Measurements from ENCODE around the gene BGLAP.

BGLAP gene

DNA sequence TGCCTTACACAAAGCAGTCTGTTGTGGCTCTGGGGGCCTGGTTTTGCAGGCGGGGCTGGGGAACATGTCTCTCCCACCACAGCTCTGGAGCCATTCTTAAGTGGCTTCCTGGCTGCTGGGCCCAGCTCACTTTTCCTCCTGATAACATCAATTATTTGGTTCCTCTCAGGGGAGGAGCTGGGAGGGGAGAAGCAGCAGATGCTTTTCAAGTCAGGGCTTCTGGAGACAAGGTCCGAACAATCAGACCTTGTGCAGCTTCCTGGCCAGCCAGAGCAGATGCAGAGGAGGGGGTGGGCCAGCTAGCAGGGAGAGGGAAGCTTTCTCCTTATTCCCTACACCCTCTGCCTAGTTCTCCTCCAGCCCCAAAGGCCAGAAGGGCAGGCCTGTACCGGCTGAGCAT lies 9.5 kb downstream of the BGLAP start:
- H3K9me3 Mint-ChIP-seq: no peaks in the 10 kb centered on the region
- DNase-seq: no peak
- H3K4me3 Mint-ChIP-seq: no peak overlapping the region
- CTCF ChIA-PET: interaction anchor here (1.3 to 1.4 kb wide), 3 partner anchors 26 to 155 kb away, joined by 3 to 7 read pairs (median 4); no protein-coding TSS in a partner anchor
- peak overlapping the region; percentile 19 for H3K27ac Mint-ChIP-seq
- H3K36me3 Mint-ChIP-seq: peaks cover 40% of the 10 kb centered on the region
- H3K27me3 Mint-ChIP-seq: no peaks in the 10 kb centered on the region
- H3K4me1 Mint-ChIP-seq: peaks cover 23% of the 10 kb centered on the region

DNA sequence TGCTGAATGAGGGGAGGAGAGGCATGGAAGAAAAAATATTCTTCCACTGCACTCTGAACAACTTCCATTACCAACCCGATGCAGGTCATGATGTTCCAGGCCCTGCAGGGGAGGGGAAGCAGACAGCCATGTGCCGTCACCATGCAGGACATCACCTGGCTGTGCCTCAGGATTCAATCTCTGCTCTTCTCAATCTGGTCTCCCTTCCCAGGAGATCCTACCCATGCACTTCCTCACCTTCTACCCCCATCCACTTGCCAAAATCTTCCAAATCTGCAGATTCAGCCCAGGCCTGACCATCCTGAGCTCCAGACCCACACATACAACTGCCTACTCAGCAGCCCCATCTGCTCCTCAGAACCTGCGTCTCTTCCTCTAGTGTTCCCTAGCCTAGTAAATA lies 11.7 kb downstream of the BGLAP start:
- Mint-ChIP-seq H3K27ac (no peak overlapping the region), H3K27me3 (no peaks in the 10 kb centered on the region), H3K9me3 (no peaks in the 10 kb centered on the region), H3K36me3 (peaks cover 58% of the 10 kb centered on the region), H3K4me1 (peaks cover 36% of the 10 kb centered on the region), H3K4me3 (no peak overlapping the region)
- no peak for DNase-seq
- CTCF ChIA-PET: interaction anchor here (1.0 kb wide), 1 partner anchor 111 kb away, joined by 3 read pairs; no protein-coding TSS in a partner anchor

DNA sequence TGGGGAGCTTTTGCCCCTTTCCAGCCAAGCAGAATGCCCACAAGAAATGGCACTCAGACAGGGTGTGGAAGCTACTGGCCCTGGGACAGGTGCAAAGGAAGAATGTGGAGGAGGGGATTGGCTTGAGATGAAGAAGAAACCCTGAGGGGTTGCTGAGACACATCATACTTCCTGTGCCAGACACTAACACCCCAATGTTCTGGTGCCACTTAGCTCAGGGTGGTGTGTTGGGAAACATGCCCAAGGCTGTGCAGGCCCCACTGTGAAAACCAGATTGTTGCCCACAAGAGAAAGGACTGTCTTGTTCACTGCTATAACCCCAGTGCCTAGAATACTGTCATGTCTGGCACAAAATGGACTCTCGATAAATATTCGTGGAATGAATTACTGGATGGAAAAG lies 15.7 kb downstream of the BGLAP start:
- Mint-ChIP-seq H3K9me3 (no peaks in the 10 kb centered on the region), H3K36me3 (peaks cover 63% of the 10 kb centered on the region), H3K27ac (peak overlapping the region; percentile 75), H3K27me3 (no peaks in the 10 kb centered on the region), H3K4me1 (peaks cover 17% of the 10 kb centered on the region), H3K4me3 (no peak overlapping the region)
- DNase-seq: no peak
- CTCF ChIA-PET: interaction anchor here (1.7 kb wide), 1 partner anchor 116 kb away, joined by 7 read pairs; no protein-coding TSS in a partner anchor

DNA sequence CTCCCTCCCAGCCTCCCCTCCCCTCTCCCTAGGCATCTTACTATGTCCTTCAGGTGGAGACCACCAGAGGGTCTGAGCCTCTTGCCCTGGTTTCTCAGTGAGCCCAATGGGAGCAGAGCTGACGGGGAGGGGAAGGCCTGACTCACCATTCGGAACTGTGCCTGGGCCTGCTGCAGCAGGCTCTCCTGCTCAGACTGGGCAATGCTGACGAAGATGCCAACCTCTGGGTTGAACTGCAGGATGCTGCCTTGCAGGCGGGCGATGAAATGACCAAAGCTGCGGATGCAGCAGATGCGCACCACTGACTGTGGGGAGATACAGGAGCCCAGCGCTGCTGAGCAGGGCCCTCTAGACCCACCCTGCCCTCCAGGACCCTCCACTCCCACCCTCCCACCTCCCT lies 16.9 kb downstream of the BGLAP start:
- H3K36me3 Mint-ChIP-seq: peaks cover 64% of the 10 kb centered on the region
- no peaks in the 10 kb centered on the region for H3K9me3 Mint-ChIP-seq
- H3K4me1 Mint-ChIP-seq: peaks cover 15% of the 10 kb centered on the region
- H3K4me3 Mint-ChIP-seq: no peak overlapping the region
- CTCF ChIA-PET: interaction anchor here (1.1 kb wide), 1 partner anchor 20 kb away, joined by 3 read pairs; no protein-coding TSS in a partner anchor
- no peaks in the 10 kb centered on the region for H3K27me3 Mint-ChIP-seq
- DNase-seq: no peak
- no peak overlapping the region for H3K27ac Mint-ChIP-seq

DNA sequence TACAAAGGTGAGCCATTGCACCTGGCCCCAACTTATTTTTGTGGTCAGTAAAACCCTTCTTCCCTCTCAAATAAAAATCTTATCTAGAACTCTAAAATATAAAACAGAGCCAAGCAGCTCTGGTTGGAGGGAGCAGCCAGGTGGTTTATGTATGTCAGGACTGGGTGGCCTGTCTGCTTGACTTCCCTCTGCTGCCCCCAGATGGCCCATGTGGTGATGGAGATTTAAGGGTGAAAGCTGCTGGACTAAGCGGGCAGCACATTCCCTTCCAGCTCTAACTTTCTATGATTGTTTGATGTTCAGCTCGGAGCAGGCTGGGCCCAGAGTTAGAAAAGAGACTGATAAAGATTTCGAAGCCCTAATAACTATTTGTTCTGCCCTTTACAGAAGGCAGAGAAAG lies 17.8 kb downstream of the BGLAP start:
- no peak for DNase-seq
- H3K27me3 Mint-ChIP-seq: no peaks in the 10 kb centered on the region
- H3K4me1 Mint-ChIP-seq: peaks cover 15% of the 10 kb centered on the region
- no peak overlapping the region for H3K4me3 Mint-ChIP-seq
- CTCF ChIA-PET: interaction anchor here (0.7 to 1.6 kb wide), 6 partner anchors 35 to 131 kb away, joined by 3 to 5 read pairs (median 4); no protein-coding TSS in a partner anchor
- no peak overlapping the region for H3K27ac Mint-ChIP-seq
- peaks cover 65% of the 10 kb centered on the region for H3K36me3 Mint-ChIP-seq
- H3K9me3 Mint-ChIP-seq: no peaks in the 10 kb centered on the region

DNA sequence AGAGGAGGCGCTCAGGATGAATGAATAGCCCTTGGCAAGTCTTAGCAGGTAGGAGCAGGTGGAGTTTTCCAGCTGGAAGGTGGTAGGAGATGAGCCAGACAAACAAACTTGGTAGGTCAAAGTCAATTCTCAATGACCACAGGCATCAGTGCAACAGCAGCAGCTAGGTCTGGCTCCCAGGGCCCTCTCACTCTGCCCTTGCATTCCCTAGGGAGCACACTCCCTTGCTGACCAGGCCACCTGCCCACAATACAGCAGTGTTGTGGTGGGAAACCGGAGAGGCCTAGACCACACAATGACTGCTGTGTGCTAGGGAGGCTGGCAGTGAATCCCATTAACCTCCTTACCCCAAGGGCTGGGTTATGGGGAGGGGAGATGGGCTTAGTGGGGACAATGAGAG lies 18.9 kb downstream of the BGLAP start:
- Mint-ChIP-seq H3K4me1 (peaks cover 15% of the 10 kb centered on the region), H3K36me3 (peaks cover 71% of the 10 kb centered on the region), H3K9me3 (no peaks in the 10 kb centered on the region), H3K4me3 (no peak overlapping the region), H3K27me3 (no peaks in the 10 kb centered on the region), H3K27ac (no peak overlapping the region)
- CTCF ChIA-PET: interaction anchor here (1.3 to 1.6 kb wide), 3 partner anchors 36 to 115 kb away, joined by 4 read pairs; no protein-coding TSS in a partner anchor
- DNase-seq: no peak

DNA sequence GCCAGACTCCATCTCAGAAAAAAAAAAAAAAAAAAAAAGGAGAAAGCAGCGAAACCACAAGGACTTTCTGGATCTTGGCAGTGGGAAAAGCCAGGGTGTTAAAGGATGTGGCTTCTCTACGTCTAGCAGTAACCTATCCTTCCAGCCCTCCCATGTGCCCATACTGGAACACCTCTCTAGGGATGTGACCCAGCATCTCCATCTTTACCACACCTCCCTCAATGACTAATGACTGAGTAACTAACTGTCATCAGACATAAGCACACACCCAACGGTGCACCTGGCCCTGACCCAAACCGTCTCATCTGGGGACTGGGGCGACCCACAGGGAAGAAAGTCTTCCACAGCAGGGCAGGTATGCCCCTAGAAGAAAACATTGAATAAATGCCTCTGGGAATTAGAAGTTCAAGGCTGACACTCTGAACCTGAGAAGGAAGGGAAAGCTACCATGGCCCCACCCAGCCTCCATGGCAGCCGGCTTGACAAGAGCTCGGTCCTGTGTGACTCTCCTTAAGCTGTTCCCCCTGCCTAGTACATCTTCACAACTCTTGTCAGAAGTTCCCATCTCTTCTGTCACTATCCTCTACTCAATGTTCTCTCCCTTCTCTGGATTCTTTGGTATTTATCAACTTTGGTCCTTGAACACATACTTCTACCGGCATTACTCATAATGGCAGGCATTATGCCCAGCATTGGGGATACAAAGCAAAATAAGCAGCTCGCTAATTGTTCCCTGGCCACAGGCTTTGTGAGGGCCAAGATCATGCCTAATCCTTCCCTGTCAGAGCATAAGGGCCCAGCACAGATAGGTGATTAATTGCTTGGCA lies 20.7 kb downstream of the BGLAP start:
- Mint-ChIP-seq H3K4me3 (no peak overlapping the region), H3K27me3 (no peaks in the 10 kb centered on the region), H3K36me3 (peaks cover 74% of the 10 kb centered on the region), H3K9me3 (no peaks in the 10 kb centered on the region), H3K4me1 (peaks cover 6% of the 10 kb centered on the region), H3K27ac (peak overlapping the region; percentile 35)
- DNase-seq: no peak
- CTCF ChIA-PET: interaction anchor here (1.2 kb wide), 1 partner anchor 122 kb away, joined by 3 read pairs; no protein-coding TSS in a partner anchor

DNA sequence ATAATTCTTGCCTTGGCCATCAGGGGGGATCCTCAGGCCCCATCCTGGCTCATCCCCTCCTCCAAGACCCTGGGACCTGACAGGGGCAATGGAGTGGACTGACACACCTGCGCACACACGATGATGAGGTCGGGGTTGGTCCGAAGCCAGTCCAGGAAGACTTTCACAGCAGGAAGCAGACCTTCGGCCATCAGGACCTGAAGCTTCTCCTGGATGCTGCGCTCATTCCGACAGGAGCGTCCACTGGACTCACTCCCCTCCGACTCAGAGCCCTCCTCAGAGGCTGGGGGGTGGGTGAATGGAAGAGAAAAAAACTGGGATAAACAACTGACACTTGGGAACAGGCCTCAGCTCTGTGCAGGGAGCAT lies 21.3 kb downstream of the BGLAP start:
- Mint-ChIP-seq H3K27me3 (no peaks in the 10 kb centered on the region), H3K27ac (no peak overlapping the region), H3K36me3 (peaks cover 74% of the 10 kb centered on the region), H3K4me3 (no peak overlapping the region), H3K4me1 (peaks cover under 1% of the 10 kb centered on the region), H3K9me3 (no peaks in the 10 kb centered on the region)
- CTCF ChIA-PET: no interaction called here
- DNase-seq: no peak

DNA sequence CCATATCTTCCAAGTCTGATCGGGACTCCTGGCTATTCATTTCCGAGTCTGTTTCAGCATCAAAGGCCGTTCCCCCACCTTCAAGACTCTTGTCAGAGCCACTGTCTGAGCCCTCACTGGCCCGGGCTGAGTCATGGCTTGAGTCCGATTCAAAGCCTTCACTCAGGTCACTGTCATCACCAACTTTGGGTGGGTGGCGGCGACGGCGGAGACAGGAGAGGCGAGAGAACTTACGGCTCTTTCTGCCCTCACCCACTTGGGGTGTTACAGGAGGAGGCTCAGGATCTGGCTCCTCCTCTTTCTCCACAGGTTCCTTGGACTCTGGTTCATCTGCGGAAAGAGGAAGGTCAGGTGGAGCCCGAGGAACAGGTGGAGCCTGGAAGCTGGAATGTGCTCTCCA lies 24.1 kb downstream of the BGLAP start:
- Mint-ChIP-seq H3K4me3 (no peak overlapping the region), H3K27me3 (no peaks in the 10 kb centered on the region), H3K4me1 (no peaks in the 10 kb centered on the region), H3K27ac (no peak overlapping the region), H3K36me3 (peaks cover 64% of the 10 kb centered on the region), H3K9me3 (no peaks in the 10 kb centered on the region)
- CTCF ChIA-PET: no interaction called here
- no peak for DNase-seq

DNA sequence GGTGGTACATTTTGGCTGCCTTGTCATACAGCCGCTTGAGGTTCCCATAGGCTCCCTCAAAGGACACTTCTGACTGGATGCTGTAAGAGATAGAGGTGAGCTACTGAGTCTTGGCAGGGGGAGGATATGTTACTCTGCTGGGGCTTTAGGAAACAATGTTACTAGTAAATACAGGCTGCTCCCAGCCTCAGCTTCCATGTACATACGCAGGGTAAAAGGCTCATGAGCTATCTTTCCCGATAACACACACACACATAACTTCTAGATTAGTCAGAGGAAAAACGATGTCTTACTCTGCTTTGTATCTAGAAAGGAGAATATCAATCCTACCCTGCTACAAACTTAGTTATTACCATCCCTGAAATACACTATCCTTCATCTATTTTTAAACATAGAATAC lies 26.4 kb downstream of the BGLAP start:
- Mint-ChIP-seq H3K4me3 (no peak overlapping the region), H3K9me3 (no peaks in the 10 kb centered on the region), H3K27ac (no peak overlapping the region), H3K4me1 (no peaks in the 10 kb centered on the region), H3K36me3 (peaks cover 63% of the 10 kb centered on the region), H3K27me3 (no peaks in the 10 kb centered on the region)
- CTCF ChIA-PET: no interaction called here
- DNase-seq: no peak

DNA sequence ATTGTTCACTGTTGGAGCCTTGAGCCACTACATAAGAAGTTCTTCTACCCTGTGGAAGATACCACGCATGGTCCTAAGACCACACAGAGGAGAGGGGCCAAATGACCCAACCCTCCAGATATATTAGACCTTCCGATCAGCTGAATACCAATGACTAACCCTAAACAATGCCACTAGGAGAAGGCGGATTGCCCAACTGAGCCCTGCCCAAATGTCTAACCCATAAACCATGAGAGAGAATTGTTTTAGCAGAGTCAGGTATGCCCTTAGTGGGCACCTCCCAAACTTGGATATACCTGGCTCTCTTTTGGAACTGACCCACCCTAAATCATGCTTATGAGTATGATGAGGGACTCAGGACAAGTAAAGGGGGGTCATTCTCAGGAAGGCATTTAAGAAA lies 28.3 kb downstream of the BGLAP start:
- Mint-ChIP-seq H3K27ac (no peak overlapping the region), H3K9me3 (no peaks in the 10 kb centered on the region), H3K27me3 (no peaks in the 10 kb centered on the region), H3K36me3 (peaks cover 63% of the 10 kb centered on the region), H3K4me3 (no peak overlapping the region), H3K4me1 (no peaks in the 10 kb centered on the region)
- CTCF ChIA-PET: no interaction called here
- no peak for DNase-seq

DNA sequence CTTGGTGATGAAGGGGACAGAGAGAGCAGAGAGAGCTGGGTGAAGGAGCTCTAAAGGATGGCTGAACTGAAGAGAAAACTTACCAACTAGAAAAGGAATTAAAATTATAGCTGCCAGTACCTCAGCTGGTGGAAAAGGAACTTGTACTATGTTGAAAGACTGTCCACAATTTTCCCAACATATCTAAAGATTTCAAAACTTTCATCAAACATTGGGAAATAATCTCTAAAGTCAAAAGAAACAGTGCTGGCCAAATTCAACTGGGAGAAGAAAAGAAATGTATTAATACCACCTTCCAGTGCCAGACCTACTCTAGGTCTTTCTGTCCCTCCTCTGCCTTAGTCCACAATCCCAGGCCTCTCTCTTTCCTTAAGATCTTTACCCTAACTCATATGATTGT lies 34.5 kb downstream of the BGLAP start:
- Mint-ChIP-seq H3K27ac (no peak overlapping the region), H3K4me3 (no peak overlapping the region), H3K9me3 (no peaks in the 10 kb centered on the region), H3K4me1 (peaks cover 17% of the 10 kb centered on the region), H3K27me3 (no peaks in the 10 kb centered on the region), H3K36me3 (peaks cover 52% of the 10 kb centered on the region)
- CTCF ChIA-PET: no interaction called here
- no peak for DNase-seq

DNA sequence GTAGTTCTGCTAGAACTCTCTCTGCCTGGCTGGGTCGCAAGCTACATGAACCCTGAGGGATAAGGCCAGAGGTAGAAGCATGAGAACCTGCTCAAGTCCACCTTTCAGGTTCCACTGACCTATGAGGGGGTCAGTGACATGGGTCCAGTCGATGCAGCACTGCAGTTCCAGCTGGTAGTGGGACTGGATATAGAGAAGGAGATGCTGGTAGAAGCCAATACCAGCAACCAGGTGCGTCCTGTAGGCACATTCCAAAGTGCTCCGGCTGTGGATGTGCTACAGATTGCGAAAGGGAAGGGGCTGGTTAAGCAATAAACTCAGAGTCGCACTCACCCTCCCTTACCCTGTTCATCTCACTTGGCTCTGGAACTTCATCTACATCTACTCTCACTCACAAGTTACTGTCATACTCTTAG lies 35.0 kb downstream of the BGLAP start:
- no peaks in the 10 kb centered on the region for H3K27me3 Mint-ChIP-seq
- H3K4me1 Mint-ChIP-seq: peaks cover 19% of the 10 kb centered on the region
- DNase-seq: no peak
- CTCF ChIA-PET: no interaction called here
- H3K27ac Mint-ChIP-seq: no peak overlapping the region
- H3K9me3 Mint-ChIP-seq: no peaks in the 10 kb centered on the region
- peaks cover 49% of the 10 kb centered on the region for H3K36me3 Mint-ChIP-seq
- no peak overlapping the region for H3K4me3 Mint-ChIP-seq

DNA sequence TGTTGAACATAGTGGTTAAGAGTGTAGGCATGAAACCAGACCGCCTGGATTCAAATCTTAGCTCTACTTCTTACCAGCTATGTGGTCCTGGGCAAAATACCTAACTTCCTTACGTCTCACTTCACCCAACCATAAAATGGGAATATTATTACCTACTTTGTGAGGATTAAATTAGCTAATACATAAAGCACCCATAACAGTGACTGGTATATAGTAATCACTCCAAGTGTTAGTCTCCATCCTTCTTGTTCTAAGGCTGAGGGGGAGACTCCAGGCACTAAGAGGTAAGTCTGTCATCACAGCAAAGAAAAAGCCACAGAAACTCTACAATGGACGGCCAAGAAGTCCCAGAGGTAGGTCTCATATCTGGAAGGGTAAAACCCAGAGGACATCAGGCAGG lies 37.9 kb downstream of the BGLAP start:
- Mint-ChIP-seq H3K27me3 (no peaks in the 10 kb centered on the region), H3K36me3 (peaks cover 30% of the 10 kb centered on the region), H3K4me3 (peak overlapping the region; percentile 52), H3K9me3 (no peaks in the 10 kb centered on the region), H3K27ac (no peak overlapping the region), H3K4me1 (peaks cover 37% of the 10 kb centered on the region)
- DNase-seq: no peak
- CTCF ChIA-PET: interaction anchor here (1.1 to 3.5 kb wide), 6 partner anchors 15 to 189 kb away, joined by 3 to 11 read pairs (median 4); partner anchors contain the start of gene GLMP

DNA sequence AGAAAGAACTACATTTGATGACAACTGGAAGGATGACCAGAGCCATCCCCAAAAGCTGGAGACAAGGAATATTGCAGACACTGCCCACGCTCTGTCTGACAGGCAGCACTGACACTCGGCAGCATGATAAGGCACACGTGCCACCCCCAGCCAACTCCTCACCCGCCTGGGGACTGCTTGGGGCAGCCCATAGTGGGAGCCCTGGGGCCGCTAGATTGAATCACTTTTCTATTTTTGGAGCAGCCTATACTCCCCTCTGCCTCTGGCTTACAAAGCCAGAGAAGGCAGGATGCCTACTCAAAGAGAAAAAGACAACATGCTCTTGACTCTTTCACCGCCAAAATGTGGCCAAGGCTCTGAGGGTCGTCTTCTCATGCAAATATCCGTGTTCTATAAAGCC lies 39.3 kb downstream of the BGLAP start:
- peak overlapping the region; percentile 82 for H3K4me3 Mint-ChIP-seq
- CTCF ChIA-PET: interaction anchor here (0.8 to 3.5 kb wide), 9 partner anchors 14 to 419 kb away, joined by 3 to 11 read pairs (median 3); partner anchors contain the start of gene GLMP
- DNase-seq: peak; percentile 51

More for the DNA sequence above, 39.3 kb downstream of the BGLAP start:
- H3K27me3 Mint-ChIP-seq: no peaks in the 10 kb centered on the region
- H3K9me3 Mint-ChIP-seq: no peaks in the 10 kb centered on the region
- peaks cover 39% of the 10 kb centered on the region for H3K4me1 Mint-ChIP-seq
- peaks cover 27% of the 10 kb centered on the region for H3K36me3 Mint-ChIP-seq
- H3K27ac Mint-ChIP-seq: peak overlapping the region; percentile 88
